G401.6 (cell line): ENCODE data around the gene POU2F3.

Source experiments
- FAIRE-seq: peaks from 2 replicates; lab custom pipeline; 2012; peaks lifted over from hg19 to GRCh38; lab: Jason Lieb, UNC

POU2F3 gene

GRCh38 chr11:120342678-120343077 lies 102.7 kb downstream of the POU2F3 start:
- FAIRE-seq, result no peak

DNA sequence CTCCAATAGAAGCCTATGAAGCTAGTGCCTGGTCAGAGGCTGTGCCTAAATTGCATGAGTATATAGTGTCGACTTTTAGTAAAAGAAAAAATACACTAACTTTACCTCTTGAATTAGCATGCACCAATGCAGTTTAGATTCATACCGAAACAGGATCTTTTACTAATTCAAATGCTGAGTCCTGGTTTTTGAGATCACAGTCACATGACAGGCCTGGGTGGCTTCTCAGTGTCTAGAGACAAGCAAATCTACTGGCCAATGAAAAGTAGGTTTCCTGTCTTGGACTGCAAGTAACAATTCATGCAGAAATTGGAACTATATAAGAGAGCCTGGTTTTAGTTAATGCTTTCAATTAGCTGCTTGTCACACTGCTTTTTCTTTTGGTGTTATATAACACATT lies 103.5 kb downstream of the POU2F3 start:
- no peak for FAIRE-seq

GRCh38 chr11:120344302-120345004 lies 104.5 kb downstream of the POU2F3 start:
- FAIRE-seq, result no peak

- no peak for FAIRE-seq
Measured at GRCh38 chr11:120346233-120346632, 106.3 kb downstream of the POU2F3 start.

GRCh38 chr11:120350637-120351036 lies 110.7 kb downstream of the POU2F3 start:
- FAIRE-seq, result peak; percentile 17

DNA sequence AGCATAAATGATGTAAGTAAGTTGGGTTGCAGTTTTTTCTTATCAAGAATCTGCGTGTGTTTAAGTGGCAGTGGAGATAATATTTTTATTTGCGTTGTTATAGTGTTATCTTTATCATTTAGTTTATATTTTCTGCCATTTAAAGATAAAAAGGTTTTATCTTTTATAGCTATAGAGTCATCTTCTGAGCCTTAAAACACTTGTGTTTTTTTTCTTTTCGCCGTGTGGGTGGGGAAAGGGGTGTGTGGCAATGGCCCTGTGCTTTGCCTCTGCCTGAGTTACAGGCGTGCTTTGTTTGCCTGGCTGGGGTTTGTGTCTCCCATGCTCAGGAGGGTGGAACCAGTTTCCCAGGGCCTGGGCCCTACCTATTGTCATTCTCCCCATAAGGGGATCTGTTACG lies 112.5 kb downstream of the POU2F3 start:
- FAIRE-seq, result no peak

GRCh38 chr11:120354068-120354467 lies 114.1 kb downstream of the POU2F3 start:
- FAIRE-seq, result no peak

GRCh38 chr11:120354779-120355178 lies 114.8 kb downstream of the POU2F3 start:
- no peak for FAIRE-seq

GRCh38 chr11:120357620-120358019 lies 117.7 kb downstream of the POU2F3 start:
- no peak for FAIRE-seq

DNA sequence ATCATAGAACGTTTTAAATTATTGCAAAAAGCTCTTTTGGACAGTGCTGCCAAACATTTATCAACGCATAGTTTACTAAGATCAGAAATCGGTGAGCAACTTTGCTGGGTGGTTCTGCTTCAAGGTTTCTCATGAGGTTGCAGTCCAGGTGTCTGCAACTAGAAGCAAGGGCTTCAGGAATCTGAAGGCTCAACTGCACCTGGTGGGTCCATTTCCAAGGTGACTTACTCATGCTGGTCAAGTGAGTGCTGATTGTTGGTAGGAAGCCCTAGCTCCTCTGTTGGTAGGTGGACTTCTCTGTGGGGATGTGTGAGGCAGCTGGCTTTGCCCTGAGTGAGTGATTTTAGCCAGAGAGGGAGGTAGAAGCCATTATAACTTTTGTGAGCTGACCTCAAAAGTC lies 118.8 kb downstream of the POU2F3 start:
- no peak for FAIRE-seq

DNA sequence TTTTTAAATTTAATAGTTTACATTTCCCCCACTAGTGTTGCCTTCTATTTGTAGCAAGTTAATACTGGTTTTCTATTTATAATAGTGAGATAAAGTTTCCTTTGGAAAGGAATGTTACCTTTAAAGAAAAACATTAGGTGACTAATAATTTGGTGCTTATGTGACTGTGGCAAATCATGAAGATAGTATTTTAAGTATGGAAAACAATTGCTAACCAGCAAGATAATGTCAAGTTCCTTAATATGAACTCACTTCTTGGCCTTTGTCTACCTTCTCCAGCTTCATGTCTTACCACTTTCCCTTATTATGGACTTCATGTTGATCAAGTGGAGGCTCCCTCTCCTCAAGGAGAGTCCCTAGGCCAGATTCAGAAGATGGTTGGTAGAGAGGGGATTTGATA lies 123.5 kb downstream of the POU2F3 start:
- FAIRE-seq, result no peak

DNA sequence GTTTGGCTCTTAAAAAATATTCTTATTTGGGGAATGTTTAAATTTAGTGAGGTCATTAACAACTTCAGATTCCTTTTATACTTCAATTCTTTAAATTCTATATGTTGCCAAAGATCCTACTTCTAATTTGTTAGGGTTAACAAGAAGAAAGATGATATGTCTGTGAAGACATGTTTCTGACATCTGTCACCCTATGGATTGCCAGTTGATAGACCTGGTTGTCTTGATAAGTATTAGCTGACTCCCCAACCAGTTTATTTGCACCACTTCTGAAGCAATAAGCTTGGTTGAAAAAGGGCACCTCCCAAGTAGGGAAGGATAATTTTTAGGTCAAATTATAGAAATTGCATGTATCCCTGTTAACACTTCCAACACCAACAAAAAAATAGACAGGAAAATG lies 125.6 kb downstream of the POU2F3 start:
- no peak for FAIRE-seq
